Measurements from ENCODE around the gene TMEM183A. TPM values are rescaled to one million over a fixed set of nuclear protein-coding genes. Genes with fewer than 3 reads are reported as not detected.

Gene TMEM183A
- total and polyA plus RNA-seq, 2 of the 4 experiments (the other 2 are of a cell fraction), result 56.8 to 63.1 TPM

DNA sequence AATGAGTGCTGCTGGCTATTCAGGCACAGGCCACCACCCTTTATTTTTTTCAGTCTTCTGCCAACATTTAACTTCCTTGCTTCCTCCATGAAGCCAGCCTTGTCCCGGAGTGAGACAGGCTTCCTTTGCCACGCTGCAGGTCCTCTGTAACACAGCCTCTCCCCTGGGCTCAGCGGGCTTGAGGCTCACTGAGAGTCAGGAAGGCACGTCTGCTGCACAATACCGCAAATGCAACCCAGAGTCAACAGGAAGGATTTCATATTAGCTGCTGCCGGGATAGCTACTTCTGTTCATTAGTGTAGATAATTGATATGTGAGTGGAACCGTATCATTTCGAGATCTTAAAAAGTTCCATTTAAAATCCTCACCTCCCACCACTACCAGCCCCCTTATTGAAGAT lies 56.1 kb downstream of the TMEM183A start:
- intact Hi-C loops (cut with micrococcal nuclease), result no loop called here
- Histone ChIP-seq H4K20me1 (ENCODE audit: insufficient read depth, low read length) (no peaks in the 10 kb centered on the region), H4K8ac (ENCODE audit: low read depth in 2 of 2, low read length in 2 of 2) (no peak overlapping the region), H3K56ac (ENCODE audit: extremely low read depth, insufficient read depth, low read length) (no peak overlapping the region), H3K9ac (ENCODE audit: low read depth, low read length) (no peak overlapping the region), H3K79me1 (ENCODE audit: low read depth in 1 of 2, low read length in 2 of 2) (no peaks in the 10 kb centered on the region), H2BK15ac (ENCODE audit: low read depth, low read length) (no peak overlapping the region), H3K27me3 (ENCODE audit: control insufficient read depth, insufficient read depth, low read length) (no peaks in the 10 kb centered on the region; the same call in 1 of the 2 replicates), H3K14ac (replicated peaks; ENCODE audit: low read depth, low read length) (no peak overlapping the region), H2BK5ac (ENCODE audit: low read depth, low read length, poor library complexity, severe bottlenecking) (no peak overlapping the region), H4K91ac (ENCODE audit: insufficient read depth, low read depth, low read length) (no peak overlapping the region), H2AK5ac (ENCODE audit: low read depth, low read length) (no peak overlapping the region), H2AFZ (replicated peaks; ENCODE audit: low read length, poor library complexity) (no peak overlapping the region), H3K9me1 (ENCODE audit: insufficient read depth, low read length) (no peaks in the 10 kb centered on the region), H3K4me1 (ENCODE audit: control insufficient read depth, insufficient read depth, low read length) (no peaks in the 10 kb centered on the region), H3K4ac (ENCODE audit: low read depth, low read length) (no peak overlapping the region), H3K27ac (ENCODE audit: insufficient read depth, low read length) (no peak overlapping the region), H4K5ac (ENCODE audit: low read depth, low read length) (no peak overlapping the region), H3K9me3 (ENCODE audit: control insufficient read depth, insufficient read depth, low read length) (no peaks in the 10 kb centered on the region), H2AK9ac (replicated peaks; ENCODE audit: low read depth, low read length, poor library complexity) (no peak overlapping the region), H2BK20ac (ENCODE audit: low read depth, low read length) (no peak overlapping the region), H3K18ac (ENCODE audit: low read depth, low read length) (no peak overlapping the region), H3K36me3 (ENCODE audit: control insufficient read depth, insufficient read depth, low read length) (peaks cover 11% of the 10 kb centered on the region), H3K4me2 (ENCODE audit: low read depth, low read length) (no peak overlapping the region), H3K4me3 (ENCODE audit: insufficient read depth, low read depth, low read length) (no peak overlapping the region), H3K23ac (ENCODE audit: low read depth, low read length) (no peak overlapping the region), H2BK120ac (ENCODE audit: low read depth, low read length) (no peak overlapping the region)
- TF ChIP-seq CHD1 (IDR thresholded peaks at IDR 0.05; ENCODE audit: low read depth, low read length) (no peak), FOS (IDR thresholded peaks at IDR 0.05; ENCODE audit: low read depth, low read length) (no peak), ELK1 (IDR thresholded peaks at IDR 0.05; ENCODE audit: borderline replicate concordance, low read depth, low read length) (no peak), USF2 (IDR thresholded peaks at IDR 0.05; ENCODE audit: low read depth, low read length) (no peak), CTCF (conservative IDR thresholded peaks at IDR 0.05; ENCODE audit: low read depth, low read length) (no peak), RAD21 (IDR thresholded peaks at IDR 0.05; ENCODE audit: low read length) (no peak), POLR2A (IDR thresholded peaks at IDR 0.05; ENCODE audit: low read depth, low read length) (no peak), MAZ (IDR thresholded peaks at IDR 0.05; ENCODE audit: borderline replicate concordance, low read depth, low read length) (no peak), MXI1 (IDR thresholded peaks at IDR 0.05; ENCODE audit: borderline replicate concordance, low read depth, low read length) (no peak), RCOR1 (IDR thresholded peaks at IDR 0.05; ENCODE audit: insufficient replicate concordance, low read length) (no peak)
- ChIA-PET POLR2A (ENCODE audit: unreplicated experiment) (no interaction called here), CTCF (no interaction called here)
- dilution Hi-C loops (cut with HindIII; ENCODE audit: low sequenced_read_pairs, unreplicated experiment), result no loop called here
- ATAC-seq (ENCODE audit: low read depth) (no peak), DNase-seq (no peak)
- in situ Hi-C loops (cut with MboI; ENCODE audit: low sequenced_read_pairs), result no loop called here
- no TSS peak for BruUV-seq (replicated peaks)
- WGBS, 2 experiments (ENCODE audit: extremely low coverage in 2 of 2, insufficient read length in 1 of 2), result no CpG with 5 or more reads among the region's 8 CpGs
